Fibroblast of pulmonary artery (primary cell): ENCODE measurements around the gene IER3.

Source experiments
- DNase-seq: peaks from one replicate; pipeline ENCODE4 v3.0.0-alpha.2; 2010; ENCODE audit warnings: low read depth
- H3K4me3 ChIP-seq: replicated peaks from 2 replicates; pipeline ENCODE4 v1.5.1; 2011; ENCODE audit warnings: low read depth, mild to moderate bottlenecking, control low read depth, low read length, moderate library complexity
- TF ChIP-seq, protein P1 (sequence below): IDR thresholded peaks from 2 replicates; pipeline ENCODE4 v1.5.1; 2011; ENCODE audit warnings: mild to moderate bottlenecking, control low read depth, low read length, inconsistent platforms; ENCODE audit errors: missing control alignments

Gene IER3

DNA sequence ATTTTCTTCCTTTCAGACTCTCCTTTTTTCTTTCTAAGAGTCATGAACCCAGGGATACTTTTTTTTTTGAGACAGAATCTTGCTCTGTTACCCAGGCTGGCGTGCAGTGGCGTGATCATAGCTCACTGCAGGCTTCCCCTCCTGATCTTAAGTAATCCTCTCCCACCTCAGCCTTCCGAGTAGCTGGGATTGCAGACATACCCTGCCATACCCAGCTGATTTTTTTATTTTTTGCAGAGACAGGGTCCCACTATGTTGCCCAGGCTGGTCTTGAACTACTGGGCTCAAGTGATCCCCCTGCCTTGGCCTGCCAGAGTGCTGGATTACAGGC, 32.8 kb upstream of the IER3 start:
- no peak for DNase-seq
- TF ChIP-seq, protein P1, sequence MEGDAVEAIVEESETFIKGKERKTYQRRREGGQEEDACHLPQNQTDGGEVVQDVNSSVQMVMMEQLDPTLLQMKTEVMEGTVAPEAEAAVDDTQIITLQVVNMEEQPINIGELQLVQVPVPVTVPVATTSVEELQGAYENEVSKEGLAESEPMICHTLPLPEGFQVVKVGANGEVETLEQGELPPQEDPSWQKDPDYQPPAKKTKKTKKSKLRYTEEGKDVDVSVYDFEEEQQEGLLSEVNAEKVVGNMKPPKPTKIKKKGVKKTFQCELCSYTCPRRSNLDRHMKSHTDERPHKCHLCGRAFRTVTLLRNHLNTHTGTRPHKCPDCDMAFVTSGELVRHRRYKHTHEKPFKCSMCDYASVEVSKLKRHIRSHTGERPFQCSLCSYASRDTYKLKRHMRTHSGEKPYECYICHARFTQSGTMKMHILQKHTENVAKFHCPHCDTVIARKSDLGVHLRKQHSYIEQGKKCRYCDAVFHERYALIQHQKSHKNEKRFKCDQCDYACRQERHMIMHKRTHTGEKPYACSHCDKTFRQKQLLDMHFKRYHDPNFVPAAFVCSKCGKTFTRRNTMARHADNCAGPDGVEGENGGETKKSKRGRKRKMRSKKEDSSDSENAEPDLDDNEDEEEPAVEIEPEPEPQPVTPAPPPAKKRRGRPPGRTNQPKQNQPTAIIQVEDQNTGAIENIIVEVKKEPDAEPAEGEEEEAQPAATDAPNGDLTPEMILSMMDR: no peak
- H3K4me3 ChIP-seq: no peak overlapping the region

DNA sequence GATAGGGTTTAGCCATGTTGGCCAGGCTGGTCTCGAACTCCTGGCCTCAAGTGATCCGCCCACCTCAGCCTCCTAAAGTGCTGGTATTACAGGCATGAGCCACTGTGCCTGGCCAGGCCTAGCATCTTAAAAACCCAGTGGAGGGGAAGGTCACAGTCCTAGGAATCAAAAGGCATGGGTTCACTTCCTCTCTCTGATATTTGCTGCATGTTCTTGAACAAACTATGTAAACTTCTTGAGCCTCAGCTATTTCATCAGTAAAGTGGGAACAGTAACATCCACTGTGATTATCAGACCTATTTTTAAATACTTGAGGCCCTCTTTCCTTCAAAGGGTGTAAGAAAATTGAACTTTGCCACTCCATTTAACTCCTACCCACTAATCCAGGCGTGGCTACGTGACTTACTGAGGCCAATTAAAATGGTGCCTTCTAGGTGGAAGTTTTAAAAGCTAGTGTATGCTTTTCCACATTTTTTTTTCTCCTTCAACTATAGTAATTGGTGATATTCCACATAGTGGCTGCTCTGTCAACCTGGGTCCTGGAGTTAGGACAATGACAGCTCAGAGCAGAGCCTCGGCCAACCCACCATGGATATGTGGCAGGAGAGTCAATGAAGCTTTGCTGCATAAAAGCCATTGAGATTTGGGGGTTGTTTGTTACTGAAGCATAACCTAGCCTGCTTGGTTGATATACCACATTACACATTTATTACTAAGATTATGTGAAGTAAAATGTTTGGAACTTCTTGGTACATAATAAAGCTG, 32.2 kb upstream of the IER3 start:
- TF ChIP-seq, protein P1: no peak
- no peak overlapping the region for H3K4me3 ChIP-seq
- no peak for DNase-seq

GRCh38 chr6:30775104-30775503, 30.8 kb upstream of the IER3 start:
- no peak overlapping the region for H3K4me3 ChIP-seq
- no peak for DNase-seq
- TF ChIP-seq, protein P1: no peak

- no peak overlapping the region for H3K4me3 ChIP-seq
- TF ChIP-seq, protein P1: no peak
- no peak for DNase-seq
Measured at GRCh38 chr6:30774701-30775100, 30.4 kb upstream of the IER3 start.

DNA sequence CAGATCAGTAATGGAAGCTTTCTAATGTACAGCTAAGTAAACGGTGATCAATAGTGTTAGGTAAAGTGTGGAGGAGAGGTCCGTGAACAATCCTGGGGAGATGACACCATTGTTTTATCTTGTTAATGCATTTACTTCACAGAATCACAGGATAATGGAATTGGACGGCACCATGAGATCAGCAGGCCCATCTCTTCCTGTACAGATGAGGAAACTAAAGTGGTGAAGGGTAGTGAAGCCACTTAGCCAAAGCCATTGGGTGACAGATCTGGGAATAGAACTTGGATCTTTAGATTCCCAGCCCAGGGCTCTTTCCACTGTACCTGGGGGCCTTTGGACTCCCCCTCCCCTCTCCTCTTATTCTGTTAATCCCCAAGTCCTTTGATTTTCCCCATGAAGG, 26.2 kb upstream of the IER3 start:
- TF ChIP-seq, protein P1: no peak
- DNase-seq: no peak
- no peak overlapping the region for H3K4me3 ChIP-seq

DNA sequence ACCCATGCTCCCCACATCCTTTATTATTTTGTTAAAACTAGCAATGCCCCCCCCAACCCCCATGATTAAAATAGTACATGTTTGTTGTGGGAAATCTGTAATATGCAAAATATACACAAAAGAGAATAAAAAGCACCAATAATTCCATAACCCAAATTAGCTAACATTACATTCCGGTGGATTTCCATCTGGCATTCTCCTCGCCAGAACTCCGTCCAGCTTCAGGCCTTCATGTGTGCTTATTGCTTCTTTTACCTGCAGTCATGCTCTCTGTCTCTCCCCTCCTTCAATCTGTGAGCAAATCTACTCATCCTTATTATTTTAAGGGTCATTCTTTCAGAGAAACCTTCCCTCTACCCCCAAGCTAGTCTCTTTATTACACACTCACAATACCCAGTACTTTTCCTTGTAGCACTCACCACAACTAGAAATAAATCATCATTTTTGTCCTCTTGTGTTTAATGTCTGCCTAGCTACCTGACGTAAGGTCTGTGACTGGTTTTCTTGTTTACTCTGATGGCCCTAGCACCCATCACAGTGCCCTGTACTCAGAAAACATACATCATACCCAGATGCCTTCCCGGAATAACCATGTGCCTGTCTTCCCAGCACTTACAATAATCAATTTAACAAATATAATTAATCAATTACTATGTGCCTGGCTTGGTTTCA, 25.6 kb upstream of the IER3 start:
- DNase-seq: no peak
- no peak overlapping the region for H3K4me3 ChIP-seq
- TF ChIP-seq, protein P1: no peak
